DOHH2 (cell line): ENCODE results near the gene TULP4.

Experiments
- CTCF ChIP-seq: fragments of 200-600 bp; sonication (generic); IDR thresholded peaks from one replicate; pipeline ENCODE4 v1.5.1; 2014; ENCODE audit warnings: antibody characterized with exemption, mild to moderate bottlenecking, low read depth, low read length; ENCODE audit not compliant: poor library complexity, severe bottlenecking
- EZH2phosphoT487 ChIP-seq: fragments of 200-600 bp; sonication (generic); IDR thresholded peaks from 2 replicates; pipeline ENCODE4 v1.6.1; 2017; ENCODE audit warnings: borderline replicate concordance, mild to moderate bottlenecking, antibody characterized with exemption, low read length, moderate library complexity, mixed read lengths

- TF ChIP-seq CTCF (no peak), EZH2phosphoT487 (no peak)
Observed at GRCh38 chr6:158414851-158415262, 102.6 kb downstream of the TULP4 start.
